Measurements from ENCODE around the gene KCNG4.
A peak's percentile ranks its signal among the peaks of the same experiment; 100 is the strongest.

The KCNG4 gene

DNA sequence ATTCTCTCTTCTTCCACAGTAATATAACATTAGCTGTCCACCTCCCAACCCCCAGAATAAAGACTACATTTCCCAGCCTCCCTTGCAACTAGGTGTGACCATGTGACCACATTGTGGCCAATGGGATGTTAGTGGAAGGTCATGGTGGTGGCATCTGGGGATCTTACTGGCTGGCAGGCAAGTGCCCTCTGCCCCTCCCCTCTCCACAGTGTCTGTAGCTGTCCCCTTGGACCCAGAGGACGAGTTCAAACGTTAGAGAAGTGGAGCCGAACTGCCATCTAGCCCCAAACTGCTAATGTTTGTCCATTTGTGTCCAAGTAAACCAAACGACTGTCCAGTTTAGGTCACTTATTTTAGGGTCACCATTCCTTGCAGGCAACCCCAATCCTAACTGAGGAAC is 26.6 kb upstream of the KCNG4 start:
- TF ChIP-seq, protein P1, sequence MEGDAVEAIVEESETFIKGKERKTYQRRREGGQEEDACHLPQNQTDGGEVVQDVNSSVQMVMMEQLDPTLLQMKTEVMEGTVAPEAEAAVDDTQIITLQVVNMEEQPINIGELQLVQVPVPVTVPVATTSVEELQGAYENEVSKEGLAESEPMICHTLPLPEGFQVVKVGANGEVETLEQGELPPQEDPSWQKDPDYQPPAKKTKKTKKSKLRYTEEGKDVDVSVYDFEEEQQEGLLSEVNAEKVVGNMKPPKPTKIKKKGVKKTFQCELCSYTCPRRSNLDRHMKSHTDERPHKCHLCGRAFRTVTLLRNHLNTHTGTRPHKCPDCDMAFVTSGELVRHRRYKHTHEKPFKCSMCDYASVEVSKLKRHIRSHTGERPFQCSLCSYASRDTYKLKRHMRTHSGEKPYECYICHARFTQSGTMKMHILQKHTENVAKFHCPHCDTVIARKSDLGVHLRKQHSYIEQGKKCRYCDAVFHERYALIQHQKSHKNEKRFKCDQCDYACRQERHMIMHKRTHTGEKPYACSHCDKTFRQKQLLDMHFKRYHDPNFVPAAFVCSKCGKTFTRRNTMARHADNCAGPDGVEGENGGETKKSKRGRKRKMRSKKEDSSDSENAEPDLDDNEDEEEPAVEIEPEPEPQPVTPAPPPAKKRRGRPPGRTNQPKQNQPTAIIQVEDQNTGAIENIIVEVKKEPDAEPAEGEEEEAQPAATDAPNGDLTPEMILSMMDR (IDR thresholded peaks at IDR 0.05; ENCODE audit: low read depth, low read length, missing control alignments): no peak
- no peak overlapping the region for H3K4me3 ChIP-seq (ENCODE audit: low read depth, low read length)
- DNase-seq (ENCODE audit: low read depth): peak; percentile 15

DNA sequence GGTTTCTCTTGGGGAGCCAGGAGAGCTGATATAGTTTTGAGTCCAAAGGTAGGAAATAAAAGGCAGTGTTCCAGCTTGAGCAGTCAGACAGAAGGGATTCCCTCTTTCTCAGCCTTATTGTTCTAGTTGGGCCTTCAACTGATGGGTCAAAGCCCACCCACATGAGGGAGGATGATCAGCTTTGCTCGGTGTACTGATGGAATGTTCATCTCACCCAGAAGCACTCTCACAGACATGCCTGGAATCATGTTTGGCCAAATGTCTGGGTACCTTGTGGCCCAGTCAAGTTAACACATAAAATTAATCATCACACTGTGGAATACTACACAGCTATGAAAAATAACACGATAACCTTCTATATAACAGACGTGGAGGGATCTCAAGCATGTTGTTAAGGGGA is 23.1 kb upstream of the KCNG4 start:
- DNase-seq (ENCODE audit: low read depth): no peak
- TF ChIP-seq, protein P1 (IDR thresholded peaks at IDR 0.05; ENCODE audit: low read depth, low read length, missing control alignments): no peak

DNA sequence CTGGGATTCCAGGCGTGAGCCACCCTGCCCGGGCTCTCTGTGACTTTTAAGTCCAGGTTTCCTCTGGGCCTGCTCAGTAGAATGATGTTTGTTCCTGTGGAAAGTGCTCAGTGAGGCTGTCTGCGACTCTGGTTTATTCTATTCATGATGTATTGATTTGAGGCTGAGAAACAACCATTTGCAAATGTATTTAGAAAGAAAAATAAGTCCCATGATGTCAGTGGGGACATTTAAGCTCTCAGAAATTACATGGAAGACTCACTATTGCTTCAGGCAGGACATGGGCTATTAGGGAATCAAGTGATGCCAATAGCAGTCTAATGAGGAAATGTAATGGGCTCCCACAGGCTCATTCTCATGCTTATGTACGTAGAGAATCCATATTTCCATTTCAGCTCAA is 22.2 kb upstream of the KCNG4 start:
- TF ChIP-seq, protein P1 (IDR thresholded peaks at IDR 0.05; ENCODE audit: low read depth, low read length, missing control alignments): no peak
- no peak for DNase-seq (ENCODE audit: low read depth)
- H3K4me3 ChIP-seq (ENCODE audit: low read depth, low read length): no peak overlapping the region

More for the DNA sequence above, 23.1 kb upstream of the KCNG4 start:
- no peak overlapping the region for H3K4me3 ChIP-seq (ENCODE audit: low read depth, low read length)

DNA sequence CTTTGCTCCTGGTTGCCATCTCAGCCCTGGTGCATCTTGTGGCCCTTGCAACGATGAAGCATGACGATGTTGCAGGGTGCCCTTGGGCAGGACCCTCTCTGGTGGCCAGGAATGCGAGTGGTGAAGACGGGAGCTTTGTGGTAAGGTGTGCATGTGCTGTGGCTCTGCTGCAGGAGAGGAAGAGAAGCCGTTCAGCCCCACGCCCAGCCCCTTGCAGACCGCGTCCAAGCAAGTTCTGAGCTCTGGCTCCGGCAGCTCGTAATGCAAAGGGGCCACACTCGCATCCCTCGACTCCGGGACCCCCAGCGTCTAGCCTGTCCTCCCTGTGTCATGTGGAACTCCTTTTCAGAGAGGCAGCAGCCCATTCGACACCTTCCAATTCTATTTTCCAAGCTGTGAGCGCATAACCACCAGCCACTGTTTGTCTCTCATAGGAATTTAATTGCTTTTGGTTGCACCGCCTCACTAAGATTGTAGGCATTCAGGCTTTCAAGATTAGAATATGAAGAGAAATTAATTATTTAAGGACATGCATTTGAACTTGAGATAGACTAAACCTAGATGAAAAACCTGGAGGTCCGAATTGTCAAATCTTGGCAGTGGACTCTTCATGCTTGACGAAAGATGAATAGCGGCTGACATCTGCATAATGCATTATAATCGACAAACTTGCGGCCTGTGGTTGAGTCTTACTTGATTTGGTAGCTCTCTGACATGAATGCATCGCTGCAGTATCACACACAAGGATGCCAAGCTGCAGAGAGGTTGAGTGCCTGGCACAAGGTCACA is 21.1 kb upstream of the KCNG4 start:
- no peak overlapping the region for H3K4me3 ChIP-seq (ENCODE audit: low read depth, low read length)
- TF ChIP-seq, protein P1 (IDR thresholded peaks at IDR 0.05; ENCODE audit: low read depth, low read length, missing control alignments): no peak
- DNase-seq (ENCODE audit: low read depth): no peak

DNA sequence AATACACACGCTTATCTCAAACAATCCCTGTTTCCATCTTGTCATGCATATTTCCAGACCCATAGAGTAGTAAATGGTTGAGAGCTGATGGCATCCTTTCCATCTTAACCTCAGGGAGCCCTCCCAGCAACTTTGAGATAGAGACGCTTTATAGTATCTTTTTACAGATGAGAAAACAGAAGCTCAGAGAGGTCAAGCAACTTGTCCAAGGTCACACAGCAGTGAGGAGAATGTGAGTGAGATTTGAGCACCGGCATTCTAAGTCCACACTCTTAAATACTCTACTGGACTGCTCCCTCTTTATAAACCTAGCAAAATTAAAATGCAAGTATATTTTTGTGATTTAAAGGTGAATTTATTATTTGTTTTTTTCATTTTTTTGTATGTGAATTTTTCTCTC is 19.9 kb upstream of the KCNG4 start:
- DNase-seq (ENCODE audit: low read depth): no peak
- TF ChIP-seq, protein P1 (IDR thresholded peaks at IDR 0.05; ENCODE audit: low read depth, low read length, missing control alignments): no peak
- no peak overlapping the region for H3K4me3 ChIP-seq (ENCODE audit: low read depth, low read length)

DNA sequence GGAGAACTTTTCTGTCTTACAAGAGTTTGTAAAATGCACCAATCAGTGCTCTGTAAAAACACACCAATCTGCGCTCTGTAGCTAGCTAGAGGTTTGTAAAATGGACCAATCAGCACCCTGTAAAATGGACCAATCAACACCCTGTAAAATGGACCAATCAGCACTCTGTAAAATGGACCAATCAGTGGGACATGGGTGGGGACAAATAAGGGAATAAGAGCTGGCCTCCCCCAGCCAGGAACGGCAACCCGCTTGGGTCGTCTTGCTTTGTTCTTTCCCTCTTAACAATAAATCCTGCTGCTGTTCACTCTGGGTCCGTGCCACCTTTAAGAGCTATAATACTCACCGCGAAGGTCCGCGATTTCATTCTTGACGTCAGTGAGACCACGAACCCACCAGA is 18.5 kb upstream of the KCNG4 start:
- DNase-seq (ENCODE audit: low read depth): no peak
- H3K4me3 ChIP-seq (ENCODE audit: low read depth, low read length): no peak overlapping the region
- TF ChIP-seq, protein P1 (IDR thresholded peaks at IDR 0.05; ENCODE audit: low read depth, low read length, missing control alignments): no peak

Measured in GM12864 (cell line).